ENCODE measurements around the gene CCNB2. TPM values are rescaled to one million over a fixed set of nuclear protein-coding genes. Genes with fewer than 3 reads are reported as not detected.

CCNB2 gene
- total RNA-seq, 1 donor: 8.0 TPM

GRCh38 chr15:59131456-59131855 lies 26.5 kb downstream of the CCNB2 start:
- TF ChIP-seq CTCF (IDR thresholded peaks at IDR 0.05; ENCODE audit: extremely low read depth, low read depth, low read length): no peak
- no peaks in the 10 kb centered on the region for H3K9me3 ChIP-seq (ENCODE audit: low read depth, low read length)
- no peak overlapping the region for H3K27ac ChIP-seq (ENCODE audit: low read depth, low read length)
- H3K79me2 ChIP-seq (ENCODE audit: insufficient read depth, low read length): peaks cover 44% of the 10 kb centered on the region
- no peak overlapping the region for H3K4me2 ChIP-seq (ENCODE audit: insufficient read depth, low read length)
- no peak overlapping the region for H3K4me3 ChIP-seq (ENCODE audit: insufficient read depth, low read length)
- H4K20me1 ChIP-seq (ENCODE audit: insufficient read depth, low read length): no peaks in the 10 kb centered on the region
- no peaks in the 10 kb centered on the region for H3K4me1 ChIP-seq (ENCODE audit: insufficient read depth, low read length)
- H2AFZ ChIP-seq (ENCODE audit: low read length): no peak overlapping the region
- peaks cover 55% of the 10 kb centered on the region for H3K36me3 ChIP-seq (ENCODE audit: insufficient read depth, low read length)
- H3K27me3 ChIP-seq (ENCODE audit: insufficient read depth, low read length): no peaks in the 10 kb centered on the region
- DNase-seq (ENCODE audit: insufficient read length, low spot score, missing footprints): no peak

DNA sequence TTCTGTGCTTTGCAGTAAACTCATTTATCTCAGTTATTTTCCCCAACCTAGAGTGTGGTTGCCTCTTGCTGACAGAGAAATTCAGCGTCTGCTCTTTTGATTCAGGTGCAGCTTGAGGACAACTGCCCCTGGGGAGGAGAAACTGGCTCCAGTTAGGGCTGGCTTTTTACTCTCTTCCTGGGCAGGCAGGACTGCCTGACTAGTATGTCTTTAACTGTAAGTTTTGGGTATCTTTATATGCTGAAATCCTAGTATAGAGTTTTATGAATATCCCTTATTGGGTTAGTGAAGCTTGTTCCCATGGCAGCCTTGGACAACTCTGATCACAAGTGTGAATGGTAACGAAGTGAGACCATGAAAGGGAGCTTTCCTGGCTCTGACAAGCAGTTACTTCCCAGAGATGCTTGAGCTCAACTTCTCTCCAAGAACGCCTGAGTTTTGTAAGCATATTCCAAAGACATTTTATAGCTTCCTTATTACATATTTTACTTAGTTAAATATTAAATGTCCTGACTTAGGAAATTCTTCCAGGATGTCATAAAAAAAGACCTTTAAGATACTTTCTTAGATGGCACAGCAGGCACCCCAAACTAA lies 27.1 kb downstream of the CCNB2 start:
- Histone ChIP-seq H3K36me3 (ENCODE audit: insufficient read depth, low read length) (peaks cover 62% of the 10 kb centered on the region), H3K27ac (ENCODE audit: low read depth, low read length) (no peak overlapping the region), H2AFZ (ENCODE audit: low read length) (no peak overlapping the region), H4K20me1 (ENCODE audit: insufficient read depth, low read length) (no peaks in the 10 kb centered on the region), H3K27me3 (ENCODE audit: insufficient read depth, low read length) (no peaks in the 10 kb centered on the region), H3K4me2 (ENCODE audit: insufficient read depth, low read length) (no peak overlapping the region), H3K9me3 (ENCODE audit: low read depth, low read length) (no peaks in the 10 kb centered on the region), H3K4me1 (ENCODE audit: insufficient read depth, low read length) (no peaks in the 10 kb centered on the region), H3K4me3 (ENCODE audit: insufficient read depth, low read length) (no peak overlapping the region), H3K79me2 (ENCODE audit: insufficient read depth, low read length) (peaks cover 44% of the 10 kb centered on the region)
- TF ChIP-seq CTCF (IDR thresholded peaks at IDR 0.05; ENCODE audit: extremely low read depth, low read depth, low read length): no peak
- no peak for DNase-seq (ENCODE audit: insufficient read length, low spot score, missing footprints)

DNA sequence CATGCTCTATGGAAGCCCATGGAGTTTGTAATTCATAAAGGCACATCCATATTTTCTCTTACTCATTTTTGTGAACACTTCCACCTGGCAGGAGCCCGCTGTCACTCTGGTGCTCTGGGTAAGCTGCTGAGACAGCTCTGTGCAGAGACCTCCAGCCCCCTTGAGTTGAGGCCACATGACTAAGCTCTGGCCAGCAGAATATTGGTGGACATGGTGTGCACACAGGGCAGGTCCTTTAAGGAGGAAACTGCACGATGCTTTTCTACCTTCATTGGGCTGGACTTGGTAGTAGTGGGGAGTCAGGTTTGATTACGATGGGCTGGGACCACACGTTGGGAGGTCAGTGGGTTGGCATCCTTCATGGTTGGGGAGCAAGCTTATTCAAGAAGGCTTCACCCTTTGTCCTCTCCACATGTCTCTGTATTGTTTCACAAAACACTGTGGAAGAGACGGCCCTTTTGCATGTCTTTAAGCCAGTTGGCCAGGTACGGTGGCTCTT lies 29.0 kb downstream of the CCNB2 start:
- no peak for DNase-seq (ENCODE audit: insufficient read length, low spot score, missing footprints)
- peaks cover 76% of the 10 kb centered on the region for H3K36me3 ChIP-seq (ENCODE audit: insufficient read depth, low read length)
- TF ChIP-seq CTCF (IDR thresholded peaks at IDR 0.05; ENCODE audit: extremely low read depth, low read depth, low read length): no peak

GRCh38 chr15:59137566-59137965 lies 32.6 kb downstream of the CCNB2 start:
- Histone ChIP-seq H3K36me3 (ENCODE audit: insufficient read depth, low read length) (peaks cover 79% of the 10 kb centered on the region), H3K4me2 (ENCODE audit: insufficient read depth, low read length) (no peak overlapping the region), H2AFZ (ENCODE audit: low read length) (no peak overlapping the region), H3K9me3 (ENCODE audit: low read depth, low read length) (no peaks in the 10 kb centered on the region), H3K27ac (ENCODE audit: low read depth, low read length) (no peak overlapping the region), H3K27me3 (ENCODE audit: insufficient read depth, low read length) (no peaks in the 10 kb centered on the region), H3K79me2 (ENCODE audit: insufficient read depth, low read length) (peaks cover 10% of the 10 kb centered on the region), H3K4me1 (ENCODE audit: insufficient read depth, low read length) (no peaks in the 10 kb centered on the region), H3K4me3 (ENCODE audit: insufficient read depth, low read length) (no peak overlapping the region), H4K20me1 (ENCODE audit: insufficient read depth, low read length) (no peaks in the 10 kb centered on the region)
- no peak for DNase-seq (ENCODE audit: insufficient read length, low spot score, missing footprints)
- TF ChIP-seq CTCF (IDR thresholded peaks at IDR 0.05; ENCODE audit: extremely low read depth, low read depth, low read length): no peak

More for the DNA sequence above, 29.0 kb downstream of the CCNB2 start:
- no peaks in the 10 kb centered on the region for H4K20me1 ChIP-seq (ENCODE audit: insufficient read depth, low read length)
- H3K4me2 ChIP-seq (ENCODE audit: insufficient read depth, low read length): no peak overlapping the region
- H3K27ac ChIP-seq (ENCODE audit: low read depth, low read length): no peak overlapping the region
- no peak overlapping the region for H2AFZ ChIP-seq (ENCODE audit: low read length)
- H3K27me3 ChIP-seq (ENCODE audit: insufficient read depth, low read length): no peaks in the 10 kb centered on the region
- peaks cover 40% of the 10 kb centered on the region for H3K79me2 ChIP-seq (ENCODE audit: insufficient read depth, low read length)
- H3K4me3 ChIP-seq (ENCODE audit: insufficient read depth, low read length): no peak overlapping the region
- no peaks in the 10 kb centered on the region for H3K9me3 ChIP-seq (ENCODE audit: low read depth, low read length)
- H3K4me1 ChIP-seq (ENCODE audit: insufficient read depth, low read length): no peaks in the 10 kb centered on the region

Data from osteoblast (primary cell).